ENCODE data around the gene GTSE1. TPM values are rescaled to one million over a fixed set of nuclear protein-coding genes. Genes with fewer than 3 reads are reported as not detected.

Gene GTSE1
- total and polyA plus RNA-seq, 2 of the 13 experiments (the other 11 are each of a cell fraction or from before 2014, with no cell fraction given), result 10.7 to 13.5 TPM

- no peaks in the 10 kb centered on the region for H4K20me1 ChIP-seq (ENCODE audit: insufficient read depth, low read length)
- H3K79me2 ChIP-seq (ENCODE audit: insufficient read depth, low read length), result no peaks in the 10 kb centered on the region
- intact Hi-C loops (cut with micrococcal nuclease; ENCODE audit: unreplicated experiment), result no loop called here
- H3K4me3 ChIP-seq (replicated peaks in 1 of 3; ENCODE audit: insufficient read depth in 1 of 3, low read depth in 2 of 3, low read length in 3 of 3), result no peak overlapping the region
- no peak overlapping the region for H2AFZ ChIP-seq (ENCODE audit: low read length)
- TF ChIP-seq ZNF282 (IDR thresholded peaks at IDR 0.05; ENCODE audit: partially characterized antibody) (no peak), ZNF878 (CRISPR knock-in tag; IDR thresholded peaks at IDR 0.05) (no peak), ZNF136 (CRISPR knock-in tag; IDR thresholded peaks at IDR 0.05; ENCODE audit: low read depth) (no peak), ZNF615 (CRISPR knock-in tag; IDR thresholded peaks at IDR 0.05; ENCODE audit: borderline replicate concordance) (no peak), JUNB (CRISPR knock-in tag; IDR thresholded peaks at IDR 0.05; ENCODE audit: borderline replicate concordance) (no peak), NFE2L1 (CRISPR knock-in tag; IDR thresholded peaks at IDR 0.05; ENCODE audit: borderline replicate concordance) (no peak), KLF9 (CRISPR knock-in tag; IDR thresholded peaks at IDR 0.05; ENCODE audit: low read depth) (no peak), HNF1B (CRISPR knock-in tag; IDR thresholded peaks at IDR 0.05) (no peak), CENPT (CRISPR knock-in tag; IDR thresholded peaks at IDR 0.05; ENCODE audit: low read depth) (no peak), NPAS2 (CRISPR knock-in tag; IDR thresholded peaks at IDR 0.05; ENCODE audit: borderline replicate concordance) (no peak), RXRA (CRISPR knock-in tag; IDR thresholded peaks at IDR 0.05) (no peak), ZNF572 (CRISPR knock-in tag; IDR thresholded peaks at IDR 0.05) (no peak), ZNF232 (CRISPR knock-in tag; IDR thresholded peaks at IDR 0.05; ENCODE audit: borderline replicate concordance) (no peak), TMF1 (CRISPR knock-in tag; IDR thresholded peaks at IDR 0.05; ENCODE audit: low read depth) (no peak)
- H3K9ac ChIP-seq (ENCODE audit: insufficient read depth, low read depth, low read length), result no peak overlapping the region
- ATAC-seq (no peak), FAIRE-seq (no peak), DNase-seq (ENCODE audit: low spot score) (no peak)
- no TSS peak for BruUV-seq (replicated peaks)
- 93% methylated on average over 10 of the region's 10 CpGs for WGBS (ENCODE audit: low lambda C conversion rate)
- no peak overlapping the region for H3K4me2 ChIP-seq (ENCODE audit: low read depth, low read length)
- CTCF ChIA-PET (ENCODE audit: low intra/inter-chr PET ratio, low total read pairs), result no interaction called here
- no peaks in the 10 kb centered on the region for H3K9me3 ChIP-seq (ENCODE audit: low read length)
- POLR2A ChIA-PET, result no interaction called here
- H3K27ac ChIP-seq (ENCODE audit: extremely low read length, insufficient read depth, low read length), result no peak overlapping the region
- H3K27me3 ChIP-seq (ENCODE audit: control insufficient read depth in 1 of 2, insufficient read depth in 2 of 2, low read length in 2 of 2), result no peaks in the 10 kb centered on the region
- H3K4me1 ChIP-seq (ENCODE audit: insufficient read depth, low read length), result no peaks in the 10 kb centered on the region
- in situ Hi-C loops (cut with HindIII; ENCODE audit: extremely low pct_ligation_motif_present, low pct_unique_long_range_greater_than_20kb), result no loop called here
- H3K36me3 ChIP-seq (replicated peaks in 1 of 2; ENCODE audit: control insufficient read depth in 1 of 2, insufficient read depth in 2 of 2, low read length in 2 of 2), result peaks cover 56 to 94% of the 10 kb centered on the region in 2 experiments
Observed at GRCh38 chr22:46352276-46352675, 55.6 kb downstream of the GTSE1 start.

Measured in HepG2 (cell line).